ENCODE results near the gene UGT1A6. TPM values are rescaled to one million over a fixed set of nuclear protein-coding genes. Genes with fewer than 3 reads are reported as not detected.

The UGT1A6 gene
- total and polyA plus RNA-seq, 12 donors = not detected

- DNase-seq (no peak), ATAC-seq (no peak)
- H3K9me3 ChIP-seq = no peaks in the 10 kb centered on the region
- no peak overlapping the region for H3K4me3 ChIP-seq
- intact Hi-C loops (cut with DNase I) = no loop called here
- H3K36me3 ChIP-seq = no peaks in the 10 kb centered on the region
- TF ChIP-seq CTCF (IDR thresholded peaks at IDR 0.05) = no peak
- WGBS, 2 donors = 76 to 79% methylated on average over 4 of the region's 4 CpGs
- no peak overlapping the region for H3K27ac ChIP-seq
- H3K27me3 ChIP-seq = peaks cover 0 to 25% (median 0%) of the 10 kb centered on the region in 7 donors
- no peaks in the 10 kb centered on the region for H3K4me1 ChIP-seq
These were observed 13.5 kb upstream of the UGT1A6 start for GRCh38 chr2:233679196-233679595.

GRCh38 chr2:233680361-233681045 lies 12.2 kb upstream of the UGT1A6 start:
- H3K9me3 ChIP-seq = no peaks in the 10 kb centered on the region
- WGBS, 2 donors = 77 to 83% methylated on average over 4 of the region's 4 CpGs
- intact Hi-C loops (cut with DNase I) = no loop called here
- no peak overlapping the region for H3K27ac ChIP-seq
- ATAC-seq = no peak
- H3K36me3 ChIP-seq = no peaks in the 10 kb centered on the region
- H3K4me3 ChIP-seq = no peak overlapping the region
- no peak for DNase-seq
- no peak for TF ChIP-seq CTCF (IDR thresholded peaks at IDR 0.05)
- H3K4me1 ChIP-seq = no peaks in the 10 kb centered on the region
- peaks cover 0 to 25% (median 0%) of the 10 kb centered on the region in 7 donors for H3K27me3 ChIP-seq

GRCh38 chr2:233681521-233682099 lies 11.1 kb upstream of the UGT1A6 start, which contains the start of gene UGT1A7:
UGT1A7 (plus strand) TSS chr2:233681901; CDS start chr2:233681938, 37 bp downstream.
- intact Hi-C loops (cut with DNase I) = no loop called here
- H3K36me3 ChIP-seq = no peaks in the 10 kb centered on the region
- no peak for TF ChIP-seq CTCF (IDR thresholded peaks at IDR 0.05)
- peaks cover 0 to 29% (median 0%) of the 10 kb centered on the region in 7 donors for H3K27me3 ChIP-seq
- ATAC-seq (no peak), DNase-seq (no peak)
- H3K4me1 ChIP-seq = no peaks in the 10 kb centered on the region
- WGBS, 2 donors = 73 to 88% methylated on average over 5 of the region's 5 CpGs
- no peak within 1 kb of the TSS for H3K27ac ChIP-seq
- H3K4me3 ChIP-seq = no peak within 1 kb of the TSS
- no peaks in the 10 kb centered on the region for H3K9me3 ChIP-seq

- WGBS, 2 donors = 67 to 69% methylated on average over 1 of the region's 1 CpG
- H3K4me1 ChIP-seq = no peaks in the 10 kb centered on the region
- H3K27ac ChIP-seq = no peak overlapping the region
- H3K9me3 ChIP-seq = no peaks in the 10 kb centered on the region
- H3K4me3 ChIP-seq = no peak overlapping the region
- ATAC-seq (no peak), DNase-seq (no peak)
- peaks cover 0 to 9% (median 0%) of the 10 kb centered on the region in 7 donors for H3K27me3 ChIP-seq
- intact Hi-C loops (cut with DNase I) = no loop called here
- TF ChIP-seq CTCF (IDR thresholded peaks at IDR 0.05) = no peak
- H3K36me3 ChIP-seq = no peaks in the 10 kb centered on the region
These were observed 8.1 kb upstream of the UGT1A6 start for GRCh38 chr2:233684640-233685039.

Measured in heart right ventricle (tissue), 16 donors.